NT2/D1 (cell line): Measurements from ENCODE around the gene MLLT3.

Source experiments
- SUZ12 ChIP-seq: IDR thresholded peaks from 2 replicates; pipeline ENCODE4 v1.6.1; 2011; ENCODE audit not compliant: insufficient read length, insufficient read depth; ENCODE audit errors: extremely low read depth
- ZNF274 ChIP-seq: IDR thresholded peaks from 2 replicates; pipeline ENCODE4 v1.6.1; 2011; ENCODE audit warnings: mild to moderate bottlenecking, low read depth, low read length

DNA sequence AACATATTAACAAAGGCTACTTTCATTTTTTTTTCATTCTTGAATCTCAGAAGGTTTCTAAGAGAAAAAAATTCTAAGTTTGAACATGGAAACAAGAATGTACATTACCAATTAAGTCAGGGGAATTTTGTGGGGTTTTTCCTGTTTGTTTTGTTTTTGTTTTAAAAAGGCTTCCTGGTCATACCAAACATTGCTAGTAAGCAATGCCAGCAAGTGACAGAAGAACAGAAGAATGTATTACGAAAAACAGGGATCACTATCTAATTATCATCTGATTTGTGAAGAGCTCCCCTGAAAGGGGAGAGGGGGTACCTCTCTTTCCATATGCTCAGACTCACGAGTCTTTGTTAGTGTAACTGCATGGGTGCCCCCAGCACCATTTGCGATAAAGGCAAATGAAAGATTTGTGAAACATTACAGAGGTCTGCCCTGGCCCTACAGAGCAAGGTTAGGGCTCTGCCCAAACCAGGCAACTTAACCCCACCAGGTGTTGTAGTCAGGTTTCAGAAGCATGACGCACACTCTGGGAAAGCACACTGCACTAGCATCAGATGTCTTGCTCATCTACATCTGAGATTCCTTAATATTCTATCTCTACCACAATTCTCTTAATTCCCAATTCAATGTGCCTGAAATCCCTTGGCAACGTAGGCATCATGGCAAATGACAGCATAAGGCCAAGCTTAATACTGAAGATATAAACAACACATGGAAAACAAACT is 268.2 kb downstream of the MLLT3 start:
- TF ChIP-seq SUZ12 = no peak
- no peak for TF ChIP-seq ZNF274
